GM23248 (cell line): Measurements from ENCODE around the gene MAN1A1. TPM values are rescaled to one million over a fixed set of nuclear protein-coding genes. Genes with fewer than 3 reads are reported as not detected.

Experiments
- DNase-seq: peaks from one replicate; pipeline ENCODE4 v3.0.0-alpha.2; 2015
- H2AFZ ChIP-seq: fragments of 200-600 bp; sonication (generic); 2 replicates; pipeline ENCODE4 v1.6.1; 2016; ENCODE audit warnings: antibody characterized with exemption
- H3F3A ChIP-seq: fragments of 200-600 bp; sonication (generic); 2 replicates; pipeline ENCODE4 v1.6.1; 2016; ENCODE audit warnings: mild to moderate bottlenecking, antibody characterized with exemption, mixed run types; ENCODE audit not compliant: insufficient read depth
- H3K27ac ChIP-seq: fragments of 200-600 bp; sonication (generic); 2 replicates; pipeline ENCODE4 v1.5.1; 2016; ENCODE audit warnings: mild to moderate bottlenecking
- H3K27me3 ChIP-seq: fragments of 200-600 bp; sonication (generic); replicated peaks from 2 replicates; pipeline ENCODE4 v1.6.1; 2016; ENCODE audit warnings: mild to moderate bottlenecking; ENCODE audit not compliant: insufficient read depth
- H3K36me3 ChIP-seq: fragments of 200-600 bp; sonication (generic); 2 replicates; pipeline ENCODE4 v1.6.1; 2016; ENCODE audit warnings: low read depth, mild to moderate bottlenecking
- H3K4me1 ChIP-seq: fragments of 200-600 bp; sonication (generic); 2 replicates; pipeline ENCODE4 v1.6.1; 2016; ENCODE audit warnings: mild to moderate bottlenecking; ENCODE audit not compliant: insufficient read depth
- H3K4me2 ChIP-seq: fragments of 200-600 bp; sonication (generic); one replicate; pipeline ENCODE4 v1.6.1; 2016; ENCODE audit warnings: mild to moderate bottlenecking; ENCODE audit not compliant: unreplicated experiment
- H3K4me3 ChIP-seq: fragments of 200-600 bp; sonication (generic); 2 replicates; pipeline ENCODE4 v1.5.1; 2016; ENCODE audit warnings: mild to moderate bottlenecking
- H3K79me2 ChIP-seq: fragments of 200-600 bp; sonication (generic); 2 replicates; pipeline ENCODE4 v1.6.1; 2016; ENCODE audit warnings: mild to moderate bottlenecking; ENCODE audit not compliant: insufficient read depth
- H3K9ac ChIP-seq: fragments of 200-600 bp; sonication (generic); 2 replicates; pipeline ENCODE4 v1.6.1; 2016; ENCODE audit warnings: mild to moderate bottlenecking
- H3K9me2 ChIP-seq: fragments of 200-600 bp; sonication (generic); 2 replicates; pipeline ENCODE4 v1.6.1; 2016; ENCODE audit warnings: mixed run types, mild to moderate bottlenecking, moderate library complexity; ENCODE audit not compliant: insufficient read depth
- H3K9me3 ChIP-seq: fragments of 200-600 bp; sonication (generic); one replicate; pipeline ENCODE4 v1.6.1; 2017; ENCODE audit warnings: low read depth
- H4K20me1 ChIP-seq: fragments of 200-600 bp; sonication (generic); 2 replicates; pipeline ENCODE4 v1.6.0; 2016; ENCODE audit not compliant: insufficient read depth
- EZH2 ChIP-seq: fragments of 200-600 bp; sonication (generic); IDR thresholded peaks from 2 replicates; pipeline ENCODE4 v1.6.1; 2018; ENCODE audit warnings: antibody characterized with exemption, mild to moderate bottlenecking; ENCODE audit not compliant: insufficient read depth, poor library complexity, severe bottlenecking
- EZH2phosphoT487 ChIP-seq: fragments of 200-600 bp; sonication (generic); IDR thresholded peaks from 2 replicates; pipeline ENCODE4 v1.6.1; 2018; ENCODE audit warnings: antibody characterized with exemption, moderate library complexity, mild to moderate bottlenecking, low read depth; ENCODE audit not compliant: insufficient read depth
- WGBS, 2 experiments: methylation state at CpG; one replicate each; pipeline ENCODE4 v1.1.6; 2015 to 2017; ENCODE audit warnings: low lambda C conversion rate in 2 of 2, low coverage in 1 of 2; ENCODE audit errors: missing lambda C conversion rate in 2 of 2; 5-methylcytosine and 5-hydroxymethylcytosine counted together
- in situ Hi-C: fragments of 300-500 bp; cut with MboI; formaldehyde crosslinking; loops from 2 replicates; pipeline ENCODE4 v1.15.0; 2020
- polyA plus RNA-seq: library from polyadenylated mRNA; unstranded; fragments of >200 nt; fragmentation: Nextera tagmentation; extraction: Ambion mirVana; gene quantifications from 2 replicates; pipeline ENCODE4 v1.2.1, GENCODE V29; 2016
- total RNA-seq: library from RNA; depleted of rRNA; stranded (reverse); fragments of >200 nt; shearing (Covaris generic); gene quantifications from 2 replicates; pipeline ENCODE4 v1.2.3, GENCODE V29; 2014

Gene MAN1A1
- total and polyA plus RNA-seq, 2 experiments from 2014 or later, result 9.8 to 33.4 TPM

GRCh38 chr6:119230160-119230559 lies 119.4 kb downstream of the MAN1A1 start:
- H3K4me3 ChIP-seq, result no peak overlapping the region
- no peak overlapping the region for H3K27ac ChIP-seq
- H3K4me2 ChIP-seq, result no peak overlapping the region
- H4K20me1 ChIP-seq, result no peaks in the 10 kb centered on the region
- DNase-seq, result no peak
- in situ Hi-C loops, result no loop called here
- TF ChIP-seq EZH2phosphoT487 (no peak), EZH2 (no peak)
- H3K9me3 ChIP-seq, result no peaks in the 10 kb centered on the region
- H3K9me2 ChIP-seq, result no peaks in the 10 kb centered on the region
- whole genome bisulfite sequencing, 2 experiments, result 96 to 97% methylated on average over 4 of the region's 4 CpGs
- no peaks in the 10 kb centered on the region for H3K36me3 ChIP-seq
- H3F3A ChIP-seq, result no peaks in the 10 kb centered on the region
- no peak overlapping the region for H3K9ac ChIP-seq
- H3K27me3 ChIP-seq, result no peaks in the 10 kb centered on the region
- no peaks in the 10 kb centered on the region for H3K4me1 ChIP-seq
- H3K79me2 ChIP-seq, result no peaks in the 10 kb centered on the region
- no peak overlapping the region for H2AFZ ChIP-seq

- Histone ChIP-seq H3F3A (no peaks in the 10 kb centered on the region), H3K27me3 (no peaks in the 10 kb centered on the region), H3K9ac (no peak overlapping the region), H3K79me2 (no peaks in the 10 kb centered on the region), H3K36me3 (no peaks in the 10 kb centered on the region), H3K4me3 (no peak overlapping the region), H3K4me2 (no peak overlapping the region), H2AFZ (no peak overlapping the region), H3K4me1 (no peaks in the 10 kb centered on the region), H4K20me1 (no peaks in the 10 kb centered on the region), H3K9me2 (no peaks in the 10 kb centered on the region), H3K27ac (no peak overlapping the region), H3K9me3 (no peaks in the 10 kb centered on the region)
- TF ChIP-seq EZH2, result no peak
- TF ChIP-seq EZH2phosphoT487, result no peak
- in situ Hi-C loops, result no loop called here
- 92 to 98% methylated on average over 2 of the region's 2 CpGs for WGBS, 2 experiments
- DNase-seq, result no peak
Measured at GRCh38 chr6:119227377-119227776, 122.2 kb downstream of the MAN1A1 start.

- H3K27me3 ChIP-seq, result no peaks in the 10 kb centered on the region
- no peaks in the 10 kb centered on the region for H4K20me1 ChIP-seq
- 71 to 77% methylated on average over 4 of the region's 4 CpGs for WGBS, 2 experiments
- H3K9me3 ChIP-seq, result no peaks in the 10 kb centered on the region
- H3K4me1 ChIP-seq, result no peaks in the 10 kb centered on the region
- H3K79me2 ChIP-seq, result no peaks in the 10 kb centered on the region
- H3K27ac ChIP-seq, result no peak overlapping the region
- no peak overlapping the region for H2AFZ ChIP-seq
- no peak overlapping the region for H3K9ac ChIP-seq
- H3K4me3 ChIP-seq, result no peak overlapping the region
- no peak for DNase-seq
- H3F3A ChIP-seq, result no peaks in the 10 kb centered on the region
- in situ Hi-C loops, result no loop called here
- H3K4me2 ChIP-seq, result no peak overlapping the region
- no peaks in the 10 kb centered on the region for H3K9me2 ChIP-seq
- no peaks in the 10 kb centered on the region for H3K36me3 ChIP-seq
- TF ChIP-seq EZH2phosphoT487, result no peak
Measured at GRCh38 chr6:119226089-119226488, 123.5 kb downstream of the MAN1A1 start.

GRCh38 chr6:119224095-119224701 lies 125.4 kb downstream of the MAN1A1 start:
- Histone ChIP-seq H3K9me3 (no peaks in the 10 kb centered on the region), H3K27ac (no peak overlapping the region), H3K4me2 (no peak overlapping the region), H3K4me3 (no peak overlapping the region), H3F3A (no peaks in the 10 kb centered on the region), H3K9me2 (no peaks in the 10 kb centered on the region), H3K79me2 (no peaks in the 10 kb centered on the region), H3K9ac (no peak overlapping the region), H3K4me1 (no peaks in the 10 kb centered on the region), H4K20me1 (no peaks in the 10 kb centered on the region), H3K27me3 (no peaks in the 10 kb centered on the region), H2AFZ (no peak overlapping the region), H3K36me3 (no peaks in the 10 kb centered on the region)
- no peak for TF ChIP-seq EZH2phosphoT487
- TF ChIP-seq EZH2, result no peak
- 93 to 96% methylated on average over 4 of the region's 4 CpGs for WGBS, 2 experiments
- DNase-seq, result no peak
- in situ Hi-C loops, result no loop called here

GRCh38 chr6:119220452-119220851 lies 129.1 kb downstream of the MAN1A1 start:
- no peak for TF ChIP-seq EZH2
- no peak for TF ChIP-seq EZH2phosphoT487
- WGBS, 2 experiments, result 100% methylated on average over 1 of the region's 1 CpG
- in situ Hi-C loops, result no loop called here

More at GRCh38 chr6:119220452-119220851, 129.1 kb downstream of the MAN1A1 start:
- no peak overlapping the region for H3K4me2 ChIP-seq
- H3K27ac ChIP-seq, result no peak overlapping the region
- no peaks in the 10 kb centered on the region for H3K79me2 ChIP-seq
- no peak overlapping the region for H3K9ac ChIP-seq
- H3K27me3 ChIP-seq, result no peaks in the 10 kb centered on the region
- H3F3A ChIP-seq, result no peaks in the 10 kb centered on the region
- no peak for DNase-seq
- H4K20me1 ChIP-seq, result no peaks in the 10 kb centered on the region
- no peaks in the 10 kb centered on the region for H3K36me3 ChIP-seq
- H2AFZ ChIP-seq, result no peak overlapping the region
- no peaks in the 10 kb centered on the region for H3K9me2 ChIP-seq
- H3K4me3 ChIP-seq, result no peak overlapping the region
- H3K4me1 ChIP-seq, result no peaks in the 10 kb centered on the region
- H3K9me3 ChIP-seq, result no peaks in the 10 kb centered on the region
